Uterine smooth muscle cell (primary cell): ENCODE measurements around the gene TTC39B. TPM values are rescaled to one million over a fixed set of nuclear protein-coding genes. Genes with fewer than 3 reads are reported as not detected.

Source experiments
- total RNA-seq: library from RNA; depleted of rRNA; stranded (reverse); fragments of >200 nt; gene quantifications from 2 replicates; pipeline ENCODE4 v1.2.3, GENCODE V29; 2014

The TTC39B gene
- 17.5 and 31.7 TPM in 2 replicates for total RNA-seq

DNA sequence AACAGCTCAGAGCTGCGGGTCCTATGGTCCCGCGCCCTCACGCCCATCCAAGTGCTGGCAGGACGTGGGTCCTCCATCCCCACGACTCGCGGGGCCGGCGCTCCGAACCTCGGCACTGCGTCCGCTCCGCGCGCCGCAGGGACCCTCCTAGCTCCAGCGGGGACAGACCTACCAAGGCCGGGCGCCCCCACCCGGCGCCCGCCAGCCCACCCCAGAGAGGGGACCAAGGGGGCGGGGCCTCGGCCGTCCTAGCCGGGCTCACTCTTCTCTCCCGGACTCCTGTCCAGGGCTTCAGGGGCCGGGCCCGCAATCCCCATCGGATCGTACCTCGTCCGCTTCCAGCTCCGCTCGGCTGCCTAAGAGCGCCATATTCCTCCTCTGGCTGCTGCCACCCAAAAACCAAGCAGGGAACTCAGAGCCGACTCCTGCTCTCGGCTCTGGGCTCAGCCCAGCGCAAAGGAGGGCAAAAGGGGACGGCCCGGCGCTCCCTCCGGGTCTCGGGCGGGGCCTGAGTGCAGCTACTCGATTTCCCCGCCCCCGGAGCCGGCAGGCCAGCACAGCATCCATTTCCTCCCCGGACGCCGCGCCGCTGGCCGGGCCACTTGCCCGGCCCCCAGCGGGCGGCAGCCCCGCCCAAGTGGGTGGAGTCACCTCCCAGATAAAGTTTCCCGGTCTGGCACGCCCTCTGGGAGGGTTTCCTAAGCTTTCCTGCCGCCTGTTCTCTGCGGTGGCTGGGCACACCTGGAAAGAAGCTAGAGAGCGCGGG, at the start of gene TTC39B:
TTC39B (minus strand) TSS at position 460 of the 766 bp plus-strand sequence; CDS start at position 369, 91 bp downstream.

Other genes with a start within 250 kb of the TTC39B start
- 53.9 and 64.2 TPM in 2 replicates for gene SNAPC3, start 115.7 kb upstream of the TTC39B start, total RNA-seq
- 70.5 and 85.3 TPM in 2 replicates for gene PSIP1, start 203.8 kb upstream of the TTC39B start, total RNA-seq
- gene CCDC171, start 245.8 kb upstream of the TTC39B start, total RNA-seq: 3.3 and 4.5 TPM in 2 replicates